Astrocyte (in vitro differentiated cells and primary cell): ENCODE results near the gene SPTBN5. TPM values are rescaled to one million over a fixed set of nuclear protein-coding genes. Genes with fewer than 3 reads are reported as not detected.

Source experiments
- DNase-seq: peaks from one replicate; pipeline ENCODE4 v3.0.0-alpha.2; 2010; ENCODE audit warnings: low read depth
- FAIRE-seq: peaks from 2 replicates; lab custom pipeline; 2011; peaks lifted over from hg19 to GRCh38; lab: Jason Lieb, UNC
- H2AFZ ChIP-seq: 2 replicates; pipeline ENCODE4 v1.6.0; 2012; ENCODE audit warnings: low read depth, low read length, inconsistent platforms
- H3K27ac ChIP-seq: 2 replicates; pipeline ENCODE4 v1.5.1; 2011; ENCODE audit warnings: low read depth, low read length, inconsistent platforms
- H3K27me3 ChIP-seq: 2 replicates; pipeline ENCODE4 v1.6.0; 2011; ENCODE audit warnings: low read length, inconsistent platforms; ENCODE audit not compliant: insufficient read depth
- H3K36me3 ChIP-seq: 2 replicates; pipeline ENCODE4 v1.5.1; 2011; ENCODE audit warnings: low read length, inconsistent platforms; ENCODE audit not compliant: insufficient read depth
- H3K4me1 ChIP-seq: 2 replicates; pipeline ENCODE4 v1.5.1; 2011; ENCODE audit warnings: low read length, inconsistent platforms; ENCODE audit not compliant: insufficient read depth
- H3K4me2 ChIP-seq: 2 replicates; pipeline ENCODE4 v1.6.0; 2012; ENCODE audit warnings: low read length, inconsistent platforms
- H3K4me3 ChIP-seq: 2 replicates; pipeline ENCODE4 v1.5.1; 2011; ENCODE audit warnings: low read depth, mild to moderate bottlenecking, low read length, inconsistent platforms; ENCODE audit not compliant: insufficient read depth
- H3K79me2 ChIP-seq: 2 replicates; pipeline ENCODE4 v1.6.0; 2012; ENCODE audit warnings: mild to moderate bottlenecking, low read length, inconsistent platforms; ENCODE audit not compliant: insufficient read depth
- H3K9ac ChIP-seq: 2 replicates; pipeline ENCODE4 v1.6.0; 2012; ENCODE audit warnings: mild to moderate bottlenecking, low read length, inconsistent platforms
- H3K9me3 ChIP-seq: 2 replicates; pipeline ENCODE4 v1.5.1; 2012; ENCODE audit warnings: low read depth, mild to moderate bottlenecking, low read length, inconsistent platforms; ENCODE audit not compliant: insufficient read depth
- H4K20me1 ChIP-seq: 2 replicates; pipeline ENCODE4 v1.6.0; 2012; ENCODE audit warnings: low read length, inconsistent platforms; ENCODE audit not compliant: insufficient read depth
- H3K27ac Mint-ChIP-seq: one replicate; pipeline ENCODE4 v1.8.0; 2021; ENCODE audit warnings: mild to moderate bottlenecking, mixed read lengths; ENCODE audit not compliant: unreplicated experiment
- H3K27me3 Mint-ChIP-seq: one replicate; pipeline ENCODE4 v1.8.0; 2021; ENCODE audit warnings: low read depth, mixed read lengths; ENCODE audit not compliant: unreplicated experiment
- H3K36me3 Mint-ChIP-seq: one replicate; pipeline ENCODE4 v1.8.0; 2021; ENCODE audit warnings: low read depth, mixed read lengths; ENCODE audit not compliant: unreplicated experiment
- H3K4me1 Mint-ChIP-seq: one replicate; pipeline ENCODE4 v1.8.0; 2021; ENCODE audit warnings: low read depth, mixed read lengths; ENCODE audit not compliant: unreplicated experiment
- H3K4me3 Mint-ChIP-seq: one replicate; pipeline ENCODE4 v1.8.0; 2021; ENCODE audit warnings: mild to moderate bottlenecking, moderate library complexity, mixed read lengths; ENCODE audit not compliant: unreplicated experiment
- H3K9me3 Mint-ChIP-seq: one replicate; pipeline ENCODE4 v1.8.0; 2021; ENCODE audit warnings: mild to moderate bottlenecking, mixed read lengths; ENCODE audit not compliant: unreplicated experiment
- CTCF ChIP-seq: IDR thresholded peaks from 2 replicates; pipeline ENCODE4 v1.5.1; 2011; ENCODE audit warnings: low read depth, mild to moderate bottlenecking, inconsistent platforms, low read length, moderate library complexity; ENCODE audit not compliant: insufficient read depth
- EZH2 ChIP-seq: IDR thresholded peaks from 2 replicates; pipeline ENCODE4 v1.6.1; 2012; ENCODE audit warnings: mild to moderate bottlenecking, low read length, inconsistent platforms; ENCODE audit not compliant: insufficient read depth
- total RNA-seq: library from RNA; stranded (reverse); gene quantifications from 2 replicates; pipeline ENCODE4 v1.2.1, GENCODE V29; 2021

SPTBN5 gene
- total RNA-seq, 1 donor from 2014 or later, result 5.3 TPM

GRCh38 chr15:41890050-41890690, 3.7 kb downstream of the SPTBN5 start:
- no peak for DNase-seq
- H3K36me3 Mint-ChIP-seq, result peaks cover 16% of the 10 kb centered on the region
- no peak overlapping the region for H3K9ac ChIP-seq
- no peak for FAIRE-seq
- H3K9me3 Mint-ChIP-seq, result no peaks in the 10 kb centered on the region
- H3K27ac ChIP-seq, result no peak overlapping the region
- H3K4me1 ChIP-seq, result peaks cover 13% of the 10 kb centered on the region
- H3K27me3 ChIP-seq, result no peaks in the 10 kb centered on the region
- no peak overlapping the region for H2AFZ ChIP-seq
- no peak overlapping the region for H3K4me2 ChIP-seq
- H3K4me3 Mint-ChIP-seq, result no peak overlapping the region
- no peak overlapping the region for H3K4me3 ChIP-seq
- no peaks in the 10 kb centered on the region for H3K79me2 ChIP-seq
- no peak for TF ChIP-seq CTCF
- TF ChIP-seq EZH2, result no peak
- H3K27ac Mint-ChIP-seq, result no peak overlapping the region
- peaks cover 10% of the 10 kb centered on the region for H3K4me1 Mint-ChIP-seq
- H4K20me1 ChIP-seq, result no peaks in the 10 kb centered on the region
- peaks cover 7% of the 10 kb centered on the region for H3K27me3 Mint-ChIP-seq
- H3K9me3 ChIP-seq, result no peaks in the 10 kb centered on the region
- no peaks in the 10 kb centered on the region for H3K36me3 ChIP-seq

GRCh38 chr15:41888662-41889253, 5.1 kb downstream of the SPTBN5 start:
- Mint-ChIP-seq H3K36me3 (peaks cover 20% of the 10 kb centered on the region), H3K9me3 (no peaks in the 10 kb centered on the region), H3K4me1 (peaks cover 2% of the 10 kb centered on the region), H3K27me3 (peaks cover 13% of the 10 kb centered on the region), H3K27ac (no peak overlapping the region), H3K4me3 (no peak overlapping the region)
- Histone ChIP-seq H3K4me2 (no peak overlapping the region), H3K9me3 (no peaks in the 10 kb centered on the region), H3K36me3 (no peaks in the 10 kb centered on the region), H2AFZ (no peak overlapping the region), H3K4me1 (no peaks in the 10 kb centered on the region), H3K79me2 (no peaks in the 10 kb centered on the region), H3K27me3 (no peaks in the 10 kb centered on the region), H3K4me3 (no peak overlapping the region), H3K9ac (no peak overlapping the region), H4K20me1 (no peaks in the 10 kb centered on the region), H3K27ac (no peak overlapping the region)
- FAIRE-seq, result no peak
- no peak for TF ChIP-seq CTCF
- TF ChIP-seq EZH2, result no peak
- no peak for DNase-seq

- Mint-ChIP-seq H3K27me3 (peaks cover 17% of the 10 kb centered on the region), H3K4me1 (no peaks in the 10 kb centered on the region), H3K27ac (no peak overlapping the region), H3K4me3 (no peak overlapping the region), H3K36me3 (peaks cover 20% of the 10 kb centered on the region), H3K9me3 (no peaks in the 10 kb centered on the region)
- FAIRE-seq (no peak), DNase-seq (no peak)
- Histone ChIP-seq H3K4me2 (no peak overlapping the region), H3K27me3 (no peaks in the 10 kb centered on the region), H3K4me1 (no peaks in the 10 kb centered on the region), H3K36me3 (no peaks in the 10 kb centered on the region), H3K27ac (no peak overlapping the region), H3K79me2 (no peaks in the 10 kb centered on the region), H4K20me1 (peaks cover 5% of the 10 kb centered on the region), H3K4me3 (no peak overlapping the region), H2AFZ (no peak overlapping the region), H3K9me3 (no peaks in the 10 kb centered on the region), H3K9ac (no peak overlapping the region)
- no peak for TF ChIP-seq CTCF
- TF ChIP-seq EZH2, result no peak
Observed at GRCh38 chr15:41887893-41888292, 6.0 kb downstream of the SPTBN5 start.
